ENCODE results near the gene SMG7. TPM values are rescaled to one million over a fixed set of nuclear protein-coding genes. Genes with fewer than 3 reads are reported as not detected.
A peak's percentile ranks its signal among the peaks of the same experiment; 100 is the strongest.

The SMG7 gene
- total RNA-seq, 1 donor from 2014 or later = 71.8 TPM

GRCh38 chr1:183550915-183551314 is 78.6 kb downstream of the SMG7 start:
- Mint-ChIP-seq H3K4me1 (ENCODE audit: low read depth) (peaks cover 16% of the 10 kb centered on the region), H3K36me3 (ENCODE audit: insufficient read depth) (peaks cover 24% of the 10 kb centered on the region), H3K9me3 (ENCODE audit: low read depth) (no peaks in the 10 kb centered on the region), H3K4me3 (ENCODE audit: low read depth) (no peak overlapping the region), H3K27ac (no peak overlapping the region), H3K27me3 (no peaks in the 10 kb centered on the region)
- TF ChIP-seq CTCF (IDR thresholded peaks at IDR 0.05; ENCODE audit: unreplicated experiment) = no peak
- no peak for DNase-seq (ENCODE audit: low spot score, unreplicated experiment)

- no peak for DNase-seq (ENCODE audit: low spot score, unreplicated experiment)
- Mint-ChIP-seq H3K27ac (peak overlapping the region; percentile 69), H3K4me1 (ENCODE audit: low read depth) (peaks cover 18% of the 10 kb centered on the region), H3K36me3 (ENCODE audit: insufficient read depth) (peaks cover 22% of the 10 kb centered on the region), H3K9me3 (ENCODE audit: low read depth) (no peaks in the 10 kb centered on the region), H3K27me3 (no peaks in the 10 kb centered on the region), H3K4me3 (ENCODE audit: low read depth) (no peak overlapping the region)
- TF ChIP-seq CTCF (IDR thresholded peaks at IDR 0.05; ENCODE audit: unreplicated experiment) = no peak
Observed at GRCh38 chr1:183551924-183552323, 79.6 kb downstream of the SMG7 start.

GRCh38 chr1:183552441-183552840 is 80.1 kb downstream of the SMG7 start:
- H3K4me3 Mint-ChIP-seq (ENCODE audit: low read depth) = no peak overlapping the region
- H3K36me3 Mint-ChIP-seq (ENCODE audit: insufficient read depth) = peaks cover 23% of the 10 kb centered on the region
- peaks cover 18% of the 10 kb centered on the region for H3K4me1 Mint-ChIP-seq (ENCODE audit: low read depth)
- DNase-seq (ENCODE audit: low spot score, unreplicated experiment) = no peak
- no peaks in the 10 kb centered on the region for H3K9me3 Mint-ChIP-seq (ENCODE audit: low read depth)
- no peak overlapping the region for H3K27ac Mint-ChIP-seq
- no peaks in the 10 kb centered on the region for H3K27me3 Mint-ChIP-seq
- TF ChIP-seq CTCF (IDR thresholded peaks at IDR 0.05; ENCODE audit: unreplicated experiment) = no peak

- no peak for DNase-seq (ENCODE audit: low spot score, unreplicated experiment)
- Mint-ChIP-seq H3K27me3 (no peaks in the 10 kb centered on the region), H3K4me1 (ENCODE audit: low read depth) (peaks cover 18% of the 10 kb centered on the region), H3K36me3 (ENCODE audit: insufficient read depth) (peaks cover 26% of the 10 kb centered on the region), H3K27ac (peak overlapping the region; percentile 65), H3K4me3 (ENCODE audit: low read depth) (no peak overlapping the region), H3K9me3 (ENCODE audit: low read depth) (no peaks in the 10 kb centered on the region)
- no peak for TF ChIP-seq CTCF (IDR thresholded peaks at IDR 0.05; ENCODE audit: unreplicated experiment)
Observed at GRCh38 chr1:183552891-183553290, 80.6 kb downstream of the SMG7 start.

GRCh38 chr1:183553331-183553730 is 81.0 kb downstream of the SMG7 start:
- Mint-ChIP-seq H3K36me3 (ENCODE audit: insufficient read depth) (peaks cover 26% of the 10 kb centered on the region), H3K4me1 (ENCODE audit: low read depth) (peaks cover 18% of the 10 kb centered on the region), H3K4me3 (ENCODE audit: low read depth) (no peak overlapping the region), H3K27me3 (no peaks in the 10 kb centered on the region), H3K9me3 (ENCODE audit: low read depth) (no peaks in the 10 kb centered on the region), H3K27ac (peak overlapping the region; percentile 74)
- no peak for TF ChIP-seq CTCF (IDR thresholded peaks at IDR 0.05; ENCODE audit: unreplicated experiment)
- no peak for DNase-seq (ENCODE audit: low spot score, unreplicated experiment)

All from progenitor cell of endocrine pancreas (in vitro differentiated cells).